ENCODE results near the gene KCNJ1. TPM values are rescaled to one million over a fixed set of nuclear protein-coding genes. Genes with fewer than 3 reads are reported as not detected.
A peak's percentile ranks its signal among the peaks of the same experiment; 100 is the strongest.

KCNJ1 gene
- total and polyA plus RNA-seq, 2 of the 8 experiments (the other 6 are each of a cell fraction or from before 2014, with no cell fraction given): 0.17 to 0.23 TPM

DNA sequence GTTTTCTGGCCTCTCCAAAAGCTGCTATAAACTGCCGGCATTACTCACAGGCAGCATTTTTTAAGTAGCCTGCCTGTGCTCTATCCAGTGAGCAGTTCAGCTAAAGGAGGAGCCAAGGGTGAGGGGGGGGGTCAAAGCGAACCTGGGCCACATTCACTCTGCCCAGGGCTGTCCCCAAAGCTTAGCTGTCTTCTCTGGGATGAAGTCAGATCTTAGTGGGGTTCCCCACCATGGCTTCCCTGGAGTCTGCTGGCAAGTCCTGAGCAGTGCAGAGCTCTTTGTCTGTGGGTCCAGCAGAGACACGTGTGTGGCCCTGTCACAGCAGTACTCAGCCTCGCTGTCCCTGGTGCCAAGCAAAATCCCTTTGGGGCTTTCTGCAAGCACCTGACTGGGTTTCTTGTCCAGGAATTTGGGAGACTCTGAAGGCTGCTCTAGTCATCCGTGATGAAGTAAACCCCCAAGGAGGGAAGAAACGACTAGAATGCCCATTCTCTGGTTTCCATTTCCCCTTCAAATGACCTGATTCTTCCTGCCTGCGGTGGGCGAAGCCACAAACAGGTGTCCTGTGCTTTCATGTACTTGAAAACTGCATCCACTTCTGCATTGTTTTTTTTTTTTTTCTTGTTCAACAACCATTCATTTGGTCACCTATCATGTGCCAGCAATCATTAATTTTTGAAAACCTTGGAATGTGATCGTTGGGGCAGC is 26.6 kb upstream of the KCNJ1 start:
- Histone ChIP-seq H3K27me3 (replicated peaks in 1 of 4; ENCODE audit: control insufficient read depth in 3 of 4, extremely low read depth in 1 of 4, insufficient read depth in 3 of 4, low read length in 3 of 4) (peaks cover 28 to 69% (median 62%) of the 10 kb centered on the region in 4 experiments), H2BK12ac (ENCODE audit: low read depth, low read length) (no peak overlapping the region), H3K4me2 (ENCODE audit: insufficient read depth in 1 of 2, low read depth in 2 of 2, low read length in 2 of 2) (no peak overlapping the region), H3K23ac (ENCODE audit: insufficient read length) (no peak overlapping the region), H3K4ac (replicated peaks; ENCODE audit: insufficient read length, low read depth, low read length) (no peak overlapping the region), H3K79me2 (ENCODE audit: control insufficient read depth in 1 of 2, insufficient read depth in 2 of 2, low read length in 2 of 2) (no peaks in the 10 kb centered on the region), H2AFZ (ENCODE audit: low read length) (no peak overlapping the region), H3K4me3 (ENCODE audit: extremely low read depth in 1 of 4, insufficient read depth in 2 of 4, low read depth in 3 of 4, low read length in 4 of 4) (no peak overlapping the region), H3K23me2 (ENCODE audit: low read depth, low read length) (peaks cover 5% of the 10 kb centered on the region; the same call in 1 of the 2 replicates), H3K14ac (ENCODE audit: insufficient read length) (no peak overlapping the region), H3K36me3 (ENCODE audit: control insufficient read depth in 2 of 4, insufficient read depth in 4 of 4, low read length in 3 of 4) (no peaks in the 10 kb centered on the region), H2AK5ac (ENCODE audit: low read depth, low read length) (0 out of 2 replicates have a peak overlapping the region, but pooled peaks have one; percentile 13), H3K27ac (ENCODE audit: low read depth, low read length) (no peak overlapping the region), H3K56ac (replicated peaks; ENCODE audit: insufficient read length, low read depth, low read length) (no peak overlapping the region), H3K18ac (ENCODE audit: extremely low read depth, low read length) (no peak overlapping the region), H3K79me1 (ENCODE audit: low read depth, low read length) (no peaks in the 10 kb centered on the region), H3K4me1 (replicated peaks in 1 of 4; ENCODE audit: control insufficient read depth in 3 of 4, insufficient read depth in 4 of 4, low read length in 3 of 4) (peaks cover 4 to 15% (median 9%) of the 10 kb centered on the region in 4 experiments; a peak in 6 of 7 replicates), H3K9me3 (ENCODE audit: insufficient read depth in 2 of 2, low read depth in 1 of 2, low read length in 1 of 2) (no peaks in the 10 kb centered on the region), H2BK20ac (ENCODE audit: low read length) (no peak overlapping the region), H2BK120ac (replicated peaks; ENCODE audit: low read depth, low read length) (no peak overlapping the region), H4K91ac (replicated peaks; ENCODE audit: insufficient read length, low read length) (no peak overlapping the region), H4K8ac (ENCODE audit: extremely low read depth, insufficient read depth, low read length) (no peak overlapping the region), H4K20me1 (replicated peaks in 1 of 2; ENCODE audit: control insufficient read depth in 1 of 2, insufficient read depth in 2 of 2, low read length in 2 of 2) (no peaks in the 10 kb centered on the region), H2BK5ac (ENCODE audit: low read depth, low read length) (no peak overlapping the region), H2BK15ac (ENCODE audit: low read length) (no peak overlapping the region), H4K5ac (ENCODE audit: insufficient read length, low read depth, low read length) (no peak overlapping the region), H3K9ac (replicated peaks in 1 of 4; ENCODE audit: extremely low read depth in 1 of 4, low read depth in 3 of 4, low read length in 3 of 4) (no peak overlapping the region)
- TF ChIP-seq SUZ12 (IDR thresholded peaks at IDR 0.05; ENCODE audit: low read length): 0 out of 2 replicates have a peak, but pooled peaks have one; percentile 11
- TF ChIP-seq RFX5 (IDR thresholded peaks at IDR 0.05; ENCODE audit: borderline replicate concordance, low read depth, low read length): no peak
- DNase-seq (ENCODE audit: low read depth in 1 of 2, low spot score in 2 of 2) (no peak), FAIRE-seq (no peak)
- ChIA-PET CTCF (ENCODE audit: partially characterized antibody) (interaction anchor here (1.5 to 13.1 kb wide), 8 partner anchors 9 to 117 kb away, joined by 6 to 473 read pairs (median 14); partner anchors contain the start of gene TP53AIP1), POLR2A (ENCODE audit: partially characterized antibody) (interaction anchor here (1.4 to 2.6 kb wide), 2 partner anchors 8 to 12 kb away, joined by 4 to 15 read pairs; no protein-coding TSS in a partner anchor)
- 74% methylated on average over 9 of the region's 9 CpGs; no CpG with 5 or more reads in 1 of the 2 experiments for WGBS, 2 experiments (ENCODE audit: extremely low coverage in 1 of 2, insufficient coverage in 1 of 2, insufficient read length in 1 of 2, insufficient replicate concordance in 2 of 2, low coverage in 1 of 2, low lambda C conversion rate in 2 of 2, missing lambda C conversion rate in 1 of 2)

Measured in H1 (cell line).